Caki2 (cell line): Measurements from ENCODE around the gene UXS1. TPM values are rescaled to one million over a fixed set of nuclear protein-coding genes. Genes with fewer than 3 reads are reported as not detected.

Experiments
- DNase-seq: peaks from one replicate; pipeline ENCODE4 v3.0.0-alpha.2; 2015; ENCODE audit warnings: low read depth
- in situ Hi-C: cut with HindIII; loops from 2 replicates; pipeline ENCODE4 v1.10.0; 2016; ENCODE audit warnings: low sequenced_read_pairs, low pct_unique_long_range_greater_than_20kb, mixed read lengths
- total RNA-seq: library from RNA; depleted of rRNA; stranded (reverse); fragments of >200 nt; shearing (Covaris generic); gene quantifications from 2 replicates; pipeline ENCODE4 v1.2.3, GENCODE V29; 2014; ENCODE audit warnings: low replicate concordance

UXS1 gene
- total RNA-seq, 1 experiment from 2014 or later, result 197 TPM

DNA sequence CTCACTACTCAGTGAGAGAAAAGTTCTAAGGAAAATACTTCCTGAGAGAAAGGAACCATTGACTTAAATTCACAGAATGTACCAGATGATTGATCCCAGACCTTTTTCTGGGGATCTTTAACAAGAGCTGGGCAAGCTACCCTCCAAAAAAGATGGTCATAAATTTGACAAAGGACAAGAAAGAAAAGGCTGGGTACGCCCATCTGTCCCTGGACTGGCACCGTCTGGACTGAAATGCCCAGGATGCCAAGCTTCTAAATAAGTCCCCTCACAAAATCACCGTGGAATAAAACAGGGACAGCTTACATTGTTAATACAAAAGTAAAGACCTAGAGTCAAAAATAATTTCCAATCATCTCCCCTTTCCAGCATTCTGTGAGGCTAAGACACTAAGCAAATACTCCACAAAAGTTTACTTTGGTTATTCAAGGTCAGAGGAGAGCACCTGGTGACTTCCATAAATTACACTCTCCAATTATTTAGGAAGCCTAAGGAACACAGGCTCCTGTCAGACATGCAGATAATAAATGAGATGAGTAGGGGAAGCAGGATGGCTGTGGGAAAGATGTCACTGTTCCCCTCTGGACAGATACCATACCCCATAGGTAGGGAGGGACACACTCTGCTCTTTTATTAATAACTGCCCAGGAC is 69.9 kb downstream of the UXS1 start:
- no peak for DNase-seq
- in situ Hi-C loops, result no loop called here

DNA sequence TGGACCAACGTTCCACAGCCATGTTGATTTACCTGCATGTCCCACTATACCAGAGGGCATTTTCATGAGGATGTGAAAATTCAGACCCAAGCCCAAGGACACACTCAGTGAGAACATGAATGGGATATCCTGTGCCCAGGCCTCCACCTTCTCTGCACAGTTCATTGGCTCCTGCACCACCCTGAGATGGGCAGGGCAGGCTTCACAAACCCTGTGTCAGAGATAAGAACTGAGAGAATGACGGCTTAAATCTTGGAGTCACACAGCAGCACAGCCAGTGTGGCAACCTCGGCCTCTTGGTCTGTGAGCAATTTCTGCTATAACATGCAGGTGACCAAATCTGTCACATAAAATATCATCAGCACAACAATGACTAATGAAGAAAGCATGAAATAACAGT is 71.9 kb downstream of the UXS1 start:
- in situ Hi-C loops, result no loop called here

DNA sequence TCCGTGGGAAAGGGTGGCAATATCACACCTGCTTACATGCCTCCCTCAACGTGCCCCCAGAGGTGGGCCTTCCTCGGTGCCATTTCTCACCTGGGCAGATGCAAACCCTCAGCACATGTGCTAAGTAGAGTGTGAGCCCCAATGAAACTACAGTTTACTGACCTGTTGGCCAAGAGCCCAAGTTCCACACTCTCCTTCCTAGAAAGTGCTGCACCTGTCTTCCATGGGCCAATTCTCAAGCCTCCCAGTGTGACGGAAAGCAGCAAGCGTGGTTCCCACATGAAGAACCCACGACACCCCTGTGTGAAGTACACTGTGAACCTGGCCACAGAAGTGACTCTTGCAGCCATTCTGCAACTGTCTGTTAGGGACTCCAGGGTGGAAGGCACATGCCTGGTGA is 73.7 kb downstream of the UXS1 start:
- no peak for DNase-seq
- in situ Hi-C loops, result no loop called here

More for the DNA sequence above, 71.9 kb downstream of the UXS1 start:
- no peak for DNase-seq

DNA sequence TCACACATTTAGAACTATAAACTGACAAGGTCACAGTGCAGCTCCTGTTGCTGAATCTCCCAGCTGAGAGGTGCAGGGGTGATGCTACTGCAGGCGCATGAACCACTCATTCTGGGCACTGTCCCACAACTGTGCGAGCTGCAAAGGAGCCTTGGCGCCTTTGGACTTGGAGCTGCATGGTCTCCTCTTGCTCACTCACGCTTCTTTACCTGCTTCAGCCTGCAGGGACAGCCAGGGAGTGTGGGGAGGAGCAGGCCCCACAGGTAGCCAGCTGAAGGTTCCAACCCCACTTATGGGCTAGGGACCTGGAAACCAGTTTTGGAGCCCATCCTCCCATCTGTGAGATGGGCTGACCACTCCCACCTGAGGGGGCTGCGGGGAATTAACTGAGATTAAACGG is 75.0 kb downstream of the UXS1 start:
- no peak for DNase-seq
- in situ Hi-C loops, result no loop called here

- in situ Hi-C loops, result no loop called here
- DNase-seq, result peak; percentile 41
These were observed 76.0 kb downstream of the UXS1 start for GRCh38 chr2:106117882-106118684.

DNA sequence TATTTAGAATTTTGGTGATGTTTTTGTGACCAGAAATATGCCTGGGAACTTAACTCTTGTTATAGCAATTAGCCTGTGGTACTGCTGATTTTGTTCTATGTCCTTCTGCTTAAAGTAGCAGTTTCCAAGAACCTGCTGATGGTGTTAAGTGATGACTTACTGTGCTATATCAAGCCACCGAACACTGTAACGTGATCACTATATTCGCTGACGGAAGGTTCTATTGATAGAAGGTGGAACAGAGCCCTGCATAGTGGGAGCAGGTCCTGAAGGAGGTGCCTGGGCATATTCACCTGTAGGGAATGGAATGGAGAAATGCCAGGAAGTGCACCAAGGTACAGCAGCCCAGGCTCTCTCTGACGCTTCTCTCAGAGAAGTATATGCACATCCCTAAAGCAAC is 76.8 kb downstream of the UXS1 start:
- in situ Hi-C loops, result no loop called here
- no peak for DNase-seq

GRCh38 chr2:106116248-106116647 is 77.9 kb downstream of the UXS1 start:
- DNase-seq, result no peak
- in situ Hi-C loops, result no loop called here

DNA sequence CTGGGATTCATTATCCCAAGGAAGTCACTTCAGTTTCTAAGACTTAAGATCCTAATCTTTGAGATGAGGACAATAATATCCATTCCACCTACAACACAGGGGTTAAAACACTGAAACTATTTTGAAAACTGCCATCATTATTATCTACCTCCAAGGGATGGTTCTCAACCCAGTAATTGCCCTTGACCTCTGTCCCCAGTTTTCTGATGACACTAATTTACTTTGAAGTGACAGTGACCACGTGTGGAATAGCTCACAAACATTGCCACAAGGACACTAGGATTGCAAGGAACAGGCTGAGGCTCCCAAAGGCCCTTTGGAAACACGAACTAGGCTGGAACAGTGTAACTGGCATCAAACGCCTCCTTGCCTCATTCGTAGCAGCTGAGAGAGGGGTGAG is 78.4 kb downstream of the UXS1 start:
- in situ Hi-C loops, result no loop called here
- DNase-seq, result no peak

DNA sequence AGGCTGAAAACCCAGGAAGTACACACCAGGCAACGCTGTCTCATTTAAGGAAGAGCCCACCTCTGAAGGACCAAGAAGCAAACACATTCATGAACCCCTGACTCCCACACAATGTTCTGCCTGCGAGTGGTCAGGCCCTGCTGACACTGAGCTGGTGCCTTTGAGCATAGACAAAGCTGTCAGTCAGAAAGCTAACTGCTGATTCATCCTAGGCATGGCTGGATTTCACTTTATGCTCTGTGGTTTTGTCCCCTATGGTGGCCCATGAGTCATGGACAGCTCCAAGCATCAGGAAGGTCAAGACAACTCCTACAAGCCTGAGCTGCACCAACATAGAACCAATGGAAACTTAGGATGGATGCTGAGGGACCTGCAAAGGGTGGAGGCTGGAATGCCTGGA is 78.9 kb downstream of the UXS1 start:
- in situ Hi-C loops, result no loop called here

GRCh38 chr2:106114166-106114565 is 79.9 kb downstream of the UXS1 start:
- DNase-seq, result no peak
- in situ Hi-C loops, result no loop called here

More for the DNA sequence above, 78.9 kb downstream of the UXS1 start:
- peak; percentile 98 for DNase-seq

DNA sequence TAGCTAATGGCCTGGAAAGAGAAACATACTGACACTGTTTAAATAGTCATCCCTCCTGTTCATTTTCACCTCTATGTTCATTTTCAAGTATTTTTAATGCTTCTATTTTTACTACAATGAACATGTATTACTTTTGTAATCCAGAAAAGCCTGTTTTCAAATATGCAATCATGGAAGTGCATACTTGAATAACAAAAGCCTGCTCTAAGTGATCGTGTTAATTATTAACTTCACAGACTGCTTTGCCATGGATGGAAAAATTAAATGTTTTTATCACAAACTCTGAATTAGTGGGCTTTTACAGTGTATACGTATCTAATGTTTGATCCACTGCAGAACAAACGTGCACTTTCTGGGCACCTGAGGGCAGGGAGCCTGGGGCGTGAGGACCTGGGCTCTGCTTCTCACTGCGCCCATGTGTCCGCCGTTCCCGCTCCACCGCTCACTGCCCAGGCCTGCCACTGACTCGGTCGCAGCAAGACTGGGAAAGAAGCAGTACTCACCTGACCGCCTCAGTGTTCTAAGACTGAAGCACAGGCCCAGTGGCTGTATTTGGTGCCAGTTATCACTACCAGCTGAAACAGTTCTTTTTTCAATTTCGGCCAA is 80.6 kb downstream of the UXS1 start:
- in situ Hi-C loops, result no loop called here
- peak; percentile 75 for DNase-seq

GRCh38 chr2:106111882-106112571 is 82.1 kb downstream of the UXS1 start:
- DNase-seq, result no peak
- in situ Hi-C loops, result no loop called here

GRCh38 chr2:106109675-106110424 is 84.3 kb downstream of the UXS1 start:
- DNase-seq, result no peak
- in situ Hi-C loops, result no loop called here

GRCh38 chr2:106108791-106109190 is 85.3 kb downstream of the UXS1 start:
- in situ Hi-C loops, result no loop called here
- no peak for DNase-seq

DNA sequence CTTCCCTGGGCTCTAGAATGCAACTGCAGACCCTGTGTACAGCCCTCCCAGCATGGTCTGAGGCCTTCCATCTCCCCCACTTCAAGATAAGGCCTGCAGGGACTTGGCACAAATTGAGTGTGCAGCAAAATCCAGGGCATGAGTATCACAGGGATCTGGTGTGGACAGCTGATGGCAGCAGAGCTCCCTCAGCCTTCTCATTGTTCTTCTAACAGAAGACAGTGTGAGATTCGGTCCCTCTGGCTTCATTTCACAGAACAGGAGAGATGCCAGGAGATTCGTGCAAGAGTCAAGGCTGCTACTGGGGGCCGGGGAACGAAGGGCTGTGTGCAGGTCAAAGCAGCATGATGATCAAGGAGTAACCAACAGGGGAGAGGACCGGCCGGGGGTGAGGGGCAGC is 85.8 kb downstream of the UXS1 start:
- peak; percentile 45 for DNase-seq
- in situ Hi-C loops, result no loop called here

GRCh38 chr2:106107509-106108131 is 86.5 kb downstream of the UXS1 start:
- in situ Hi-C loops, result no loop called here
- DNase-seq, result peak; percentile 63

DNA sequence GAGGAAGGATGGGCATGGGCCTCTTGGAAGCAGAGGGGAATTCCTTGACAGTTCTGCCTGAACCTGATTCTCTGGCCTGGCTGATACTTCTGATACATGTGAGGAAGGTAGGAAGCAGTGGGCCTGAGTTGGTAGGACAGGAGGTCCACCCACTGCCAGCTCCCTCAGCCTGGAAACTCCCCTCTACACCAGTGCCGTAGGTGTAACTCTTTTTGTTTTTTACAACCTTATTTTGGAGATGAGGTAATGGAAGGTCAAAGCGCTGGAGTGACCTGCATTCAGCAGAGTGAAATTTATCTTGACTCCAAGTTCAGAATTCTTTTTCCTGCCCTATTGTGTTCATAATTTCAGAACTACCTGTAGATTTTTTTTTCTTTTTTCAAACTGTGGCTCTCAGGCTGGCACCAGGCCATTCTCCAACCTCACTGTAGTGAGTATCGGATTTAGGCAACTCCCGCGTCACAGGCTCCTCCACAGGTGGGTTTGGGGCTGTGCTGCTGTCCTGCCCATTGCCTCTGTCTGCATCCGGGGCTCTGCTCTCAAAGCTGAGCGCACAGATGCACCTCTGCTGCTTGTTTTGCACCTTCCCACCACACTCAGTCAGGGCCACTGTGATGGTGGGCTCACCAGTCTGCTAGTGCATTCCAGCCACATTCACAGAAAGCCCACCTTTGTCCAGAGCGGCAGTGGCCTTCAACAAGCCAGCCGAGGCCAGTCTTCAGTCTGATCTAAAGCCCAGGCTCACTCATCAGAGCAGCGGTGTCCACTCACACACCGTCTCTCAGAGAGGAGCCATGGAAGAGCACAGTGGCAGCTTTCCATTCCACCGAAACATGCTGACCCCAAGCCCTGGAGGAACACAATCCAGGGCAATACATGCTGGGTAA is 87.2 kb downstream of the UXS1 start:
- DNase-seq, result peak; percentile 19
- in situ Hi-C loops, result no loop called here
